Mammary epithelial cell (primary cell): Measurements from ENCODE around the gene UBR1.

Source experiments
- EZH2 ChIP-seq: IDR thresholded peaks from 2 replicates; pipeline ENCODE4 v1.6.1; 2012; ENCODE audit warnings: low read length, inconsistent platforms, borderline replicate concordance
- TF ChIP-seq, protein P1 (sequence below), 2 donors: IDR thresholded peaks in 1 of 2; conservative IDR thresholded peaks in 1 of 2; 2 replicates each; pipeline ENCODE4 v1.5.1; 2011 to 2012; ENCODE audit warnings: inconsistent platforms in 2 of 2, low read length in 2 of 2, mild to moderate bottlenecking in 2 of 2, control low read depth in 1 of 2, low read depth in 1 of 2; ENCODE audit not compliant: insufficient read depth in 1 of 2; ENCODE audit errors: extremely low read depth in 1 of 2

DNA sequence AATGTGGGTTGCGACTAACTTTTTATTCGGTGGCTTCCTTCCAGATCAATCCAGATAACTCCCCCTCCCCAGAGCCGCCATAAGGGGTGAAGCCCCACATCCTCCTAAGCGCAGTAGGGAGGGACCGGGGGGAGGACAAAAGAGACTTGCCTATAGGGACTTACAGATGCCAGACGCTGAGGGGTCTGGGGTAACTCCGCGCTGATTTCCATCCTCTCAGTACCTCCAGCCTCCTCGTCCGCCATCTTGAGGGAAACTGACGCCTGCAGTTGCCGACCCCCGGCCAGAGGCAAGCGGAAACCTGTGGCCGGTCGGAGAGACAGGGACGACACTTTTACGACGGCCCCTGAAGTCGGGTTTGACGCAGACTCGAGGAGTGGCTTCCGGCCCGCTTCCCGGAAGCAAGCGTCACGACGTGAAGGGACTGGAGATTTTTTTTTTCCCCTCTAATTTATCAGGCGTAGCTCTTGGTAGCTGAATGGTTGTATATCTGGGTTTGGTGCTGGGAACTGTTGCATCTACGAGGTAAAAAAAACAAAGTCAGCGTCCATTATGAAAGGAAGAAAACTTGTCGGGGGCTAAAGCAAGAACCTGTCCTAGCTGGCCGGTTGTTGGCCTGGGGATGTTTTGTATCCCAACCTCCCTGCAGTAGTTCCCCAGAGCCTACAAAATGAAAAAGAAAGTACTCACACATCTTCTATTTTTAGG is at the start of gene UBR1:
- TF ChIP-seq, protein P1, sequence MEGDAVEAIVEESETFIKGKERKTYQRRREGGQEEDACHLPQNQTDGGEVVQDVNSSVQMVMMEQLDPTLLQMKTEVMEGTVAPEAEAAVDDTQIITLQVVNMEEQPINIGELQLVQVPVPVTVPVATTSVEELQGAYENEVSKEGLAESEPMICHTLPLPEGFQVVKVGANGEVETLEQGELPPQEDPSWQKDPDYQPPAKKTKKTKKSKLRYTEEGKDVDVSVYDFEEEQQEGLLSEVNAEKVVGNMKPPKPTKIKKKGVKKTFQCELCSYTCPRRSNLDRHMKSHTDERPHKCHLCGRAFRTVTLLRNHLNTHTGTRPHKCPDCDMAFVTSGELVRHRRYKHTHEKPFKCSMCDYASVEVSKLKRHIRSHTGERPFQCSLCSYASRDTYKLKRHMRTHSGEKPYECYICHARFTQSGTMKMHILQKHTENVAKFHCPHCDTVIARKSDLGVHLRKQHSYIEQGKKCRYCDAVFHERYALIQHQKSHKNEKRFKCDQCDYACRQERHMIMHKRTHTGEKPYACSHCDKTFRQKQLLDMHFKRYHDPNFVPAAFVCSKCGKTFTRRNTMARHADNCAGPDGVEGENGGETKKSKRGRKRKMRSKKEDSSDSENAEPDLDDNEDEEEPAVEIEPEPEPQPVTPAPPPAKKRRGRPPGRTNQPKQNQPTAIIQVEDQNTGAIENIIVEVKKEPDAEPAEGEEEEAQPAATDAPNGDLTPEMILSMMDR (conservative IDR thresholded peaks at IDR 0.05 in 1 of 2, IDR thresholded peaks at IDR 0.05 in 1 of 2; ENCODE audit: extremely low read depth in 1 of 2, insufficient read depth in 1 of 2, low read depth in 1 of 2, low read length in 2 of 2) = no peak
- TF ChIP-seq EZH2 = no peak
